HG02938 (cell line): ENCODE results near the gene ASB15.

Experiments used
- ATAC-seq: cut with Tn5 transposase; IDR thresholded peaks from one replicate; pipeline ENCODE4 v1.9.1; 2021; ENCODE audit warnings: mild to moderate bottlenecking, moderate library complexity; ENCODE audit not compliant: unreplicated experiment

ASB15 gene

GRCh38 chr7:123661765-123662164 lies 60.1 kb downstream of the ASB15 start:
- no peak for ATAC-seq

GRCh38 chr7:123662293-123662692 lies 60.7 kb downstream of the ASB15 start:
- no peak for ATAC-seq

- ATAC-seq: no peak
Observed at GRCh38 chr7:123662755-123663154, 61.1 kb downstream of the ASB15 start.

- ATAC-seq: no peak
Observed at GRCh38 chr7:123663200-123663599, 61.6 kb downstream of the ASB15 start.

- ATAC-seq: no peak
Observed at GRCh38 chr7:123665157-123665556, 63.5 kb downstream of the ASB15 start.

GRCh38 chr7:123665896-123666295 lies 64.3 kb downstream of the ASB15 start:
- no peak for ATAC-seq

GRCh38 chr7:123666492-123666891 lies 64.9 kb downstream of the ASB15 start:
- no peak for ATAC-seq

- ATAC-seq: no peak
Observed at GRCh38 chr7:123669485-123669884, 67.9 kb downstream of the ASB15 start.

- ATAC-seq: no peak
Observed at GRCh38 chr7:123673137-123673732, 71.6 kb downstream of the ASB15 start.

- no peak for ATAC-seq
Observed at GRCh38 chr7:123673752-123674398, 72.3 kb downstream of the ASB15 start.

- ATAC-seq: no peak
Observed at GRCh38 chr7:123674399-123675180, 73.0 kb downstream of the ASB15 start.

GRCh38 chr7:123675181-123675473 lies 73.5 kb downstream of the ASB15 start:
- no peak for ATAC-seq

GRCh38 chr7:123677061-123677715 lies 75.6 kb downstream of the ASB15 start:
- no peak for ATAC-seq

- no peak for ATAC-seq
Observed at GRCh38 chr7:123679614-123680013, 78.0 kb downstream of the ASB15 start.

- ATAC-seq: no peak
Observed at GRCh38 chr7:123680580-123680979, 79.0 kb downstream of the ASB15 start.

GRCh38 chr7:123681561-123681960 lies 79.9 kb downstream of the ASB15 start:
- ATAC-seq: no peak

GRCh38 chr7:123682690-123683089 lies 81.1 kb downstream of the ASB15 start:
- ATAC-seq: peak; percentile 85

- no peak for ATAC-seq
Observed at GRCh38 chr7:123687161-123687560, 85.5 kb downstream of the ASB15 start.

GRCh38 chr7:123687727-123688126 lies 86.1 kb downstream of the ASB15 start:
- no peak for ATAC-seq
